NOMO-1 (cell line): ENCODE measurements around the gene ATP2C2.
"Not testable (repeated sequence)": the region's sequence is repeated elsewhere in the genome, so short reads cannot be mapped to it uniquely, and the experiment has no call there.

Source experiments
- DNase-seq, 2 experiments: peaks; one replicate each; lab custom pipeline; 2025; ENCODE audit not compliant: unreplicated experiment in 2 of 2; lab: John Stamatoyannopoulos, UW

The ATP2C2 gene, protein sequence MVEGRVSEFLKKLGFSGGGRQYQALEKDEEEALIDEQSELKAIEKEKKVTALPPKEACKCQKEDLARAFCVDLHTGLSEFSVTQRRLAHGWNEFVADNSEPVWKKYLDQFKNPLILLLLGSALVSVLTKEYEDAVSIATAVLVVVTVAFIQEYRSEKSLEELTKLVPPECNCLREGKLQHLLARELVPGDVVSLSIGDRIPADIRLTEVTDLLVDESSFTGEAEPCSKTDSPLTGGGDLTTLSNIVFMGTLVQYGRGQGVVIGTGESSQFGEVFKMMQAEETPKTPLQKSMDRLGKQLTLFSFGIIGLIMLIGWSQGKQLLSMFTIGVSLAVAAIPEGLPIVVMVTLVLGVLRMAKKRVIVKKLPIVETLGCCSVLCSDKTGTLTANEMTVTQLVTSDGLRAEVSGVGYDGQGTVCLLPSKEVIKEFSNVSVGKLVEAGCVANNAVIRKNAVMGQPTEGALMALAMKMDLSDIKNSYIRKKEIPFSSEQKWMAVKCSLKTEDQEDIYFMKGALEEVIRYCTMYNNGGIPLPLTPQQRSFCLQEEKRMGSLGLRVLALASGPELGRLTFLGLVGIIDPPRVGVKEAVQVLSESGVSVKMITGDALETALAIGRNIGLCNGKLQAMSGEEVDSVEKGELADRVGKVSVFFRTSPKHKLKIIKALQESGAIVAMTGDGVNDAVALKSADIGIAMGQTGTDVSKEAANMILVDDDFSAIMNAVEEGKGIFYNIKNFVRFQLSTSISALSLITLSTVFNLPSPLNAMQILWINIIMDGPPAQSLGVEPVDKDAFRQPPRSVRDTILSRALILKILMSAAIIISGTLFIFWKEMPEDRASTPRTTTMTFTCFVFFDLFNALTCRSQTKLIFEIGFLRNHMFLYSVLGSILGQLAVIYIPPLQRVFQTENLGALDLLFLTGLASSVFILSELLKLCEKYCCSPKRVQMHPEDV

DNA sequence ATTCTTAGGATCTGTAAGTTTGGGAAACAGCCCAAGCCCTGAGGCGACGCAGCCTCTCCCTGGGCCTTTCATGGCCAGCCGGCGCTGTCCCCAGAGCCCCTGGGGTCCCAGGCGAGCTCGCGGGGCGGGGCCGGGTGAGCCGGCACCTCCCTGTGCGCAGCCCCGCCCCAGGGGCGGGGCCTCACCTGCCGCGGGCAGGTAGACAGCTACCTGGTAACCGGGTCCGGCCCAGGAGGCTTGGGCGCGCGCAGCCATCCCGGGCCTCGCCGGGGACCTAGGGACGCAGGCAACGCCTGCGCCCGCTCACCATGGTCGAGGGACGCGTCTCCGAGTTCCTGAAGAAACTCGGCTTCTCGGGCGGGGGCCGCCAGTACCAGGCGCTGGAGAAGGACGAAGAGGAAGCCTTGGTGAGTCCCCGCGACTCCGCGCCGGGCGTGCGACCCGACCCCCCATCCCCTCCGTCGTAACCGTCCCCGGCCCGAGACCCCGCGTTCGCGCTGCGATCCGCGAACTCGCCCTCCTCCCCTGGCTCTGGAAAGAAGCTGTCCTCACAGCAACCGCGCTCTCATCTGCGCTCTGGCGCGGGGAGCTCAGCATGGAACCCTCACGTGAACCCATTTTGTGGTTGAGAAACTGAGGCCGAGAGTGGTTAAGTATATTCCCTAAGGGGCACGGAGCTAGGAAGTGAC, at the start of gene ATP2C2:
Gene ATP2C2, plus strand, starts transcription at position 231 of the 689 bp plus-strand sequence. Its CDS starts 78 bp downstream, at position 309.
- no peak for DNase-seq

DNA sequence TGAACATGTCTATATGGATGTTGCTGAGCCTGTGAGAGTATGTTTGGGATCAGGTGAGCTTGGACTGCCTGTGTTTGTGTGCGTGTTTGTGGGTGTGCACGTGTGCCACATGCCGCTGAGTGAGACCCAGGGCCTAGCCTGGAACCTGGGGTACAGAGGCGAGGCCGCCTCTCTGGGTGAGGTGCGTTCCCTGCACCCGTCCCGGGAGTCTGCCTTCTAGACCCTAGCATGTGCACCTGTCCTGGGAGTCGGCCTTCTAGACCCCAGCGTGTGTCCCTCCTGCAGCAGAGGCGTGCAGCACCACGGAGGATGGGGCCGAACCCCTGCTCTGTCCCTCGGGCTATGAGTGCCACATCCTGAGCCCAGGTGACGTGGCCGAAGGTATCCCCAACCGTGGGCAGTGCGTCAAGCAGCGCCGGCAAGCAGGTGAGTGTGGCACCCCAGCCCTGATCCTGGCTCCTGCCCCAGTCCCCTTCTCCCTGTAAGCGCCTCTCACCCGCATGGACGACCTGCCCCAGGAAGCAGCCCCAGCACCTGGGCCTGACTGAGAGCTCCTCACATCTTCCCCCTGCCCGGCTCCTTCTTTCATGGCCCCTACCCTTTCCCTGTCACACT, 49.1 kb upstream of the ATP2C2 start:
- DNase-seq, result no peak

DNA sequence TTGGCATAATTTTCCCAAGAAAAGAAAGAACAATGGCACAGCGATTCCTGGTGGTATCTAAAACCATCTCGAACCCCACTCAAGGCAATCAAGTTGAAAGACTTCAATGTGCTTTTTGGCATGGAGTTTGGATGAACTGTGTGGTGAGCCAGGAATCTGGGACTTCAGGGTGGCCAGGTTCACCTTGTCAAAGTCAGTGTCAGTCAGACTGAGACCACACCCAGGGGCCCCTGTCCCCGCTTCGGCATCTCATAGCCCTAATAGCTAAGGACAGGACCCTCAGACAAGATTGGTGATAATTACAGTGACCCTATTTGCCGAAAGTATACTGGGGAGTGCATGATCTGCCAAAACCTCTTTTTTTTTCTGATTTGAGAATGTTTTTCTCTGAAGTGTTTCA, 47.8 kb upstream of the ATP2C2 start:
- DNase-seq, result no peak

DNA sequence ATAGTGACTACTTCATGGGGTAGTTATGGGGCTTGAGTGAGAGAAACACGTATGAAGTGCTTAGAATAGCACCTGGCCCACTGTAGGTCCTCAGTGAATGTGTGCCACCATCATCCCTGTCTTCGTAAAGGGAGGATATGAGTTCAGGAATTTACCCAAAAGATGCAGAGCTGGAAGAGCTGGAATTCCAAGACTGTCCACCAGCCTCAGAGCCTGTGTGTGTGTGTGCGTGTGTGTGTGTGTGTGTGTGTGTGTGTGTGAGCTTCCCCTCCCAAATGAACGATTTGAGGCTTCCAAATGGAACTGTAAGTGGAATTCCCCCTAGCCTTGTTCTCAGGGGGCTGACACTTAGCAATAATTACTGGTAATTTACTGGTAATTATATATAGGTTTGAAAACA, 46.4 kb upstream of the ATP2C2 start:
- no peak for DNase-seq

DNA sequence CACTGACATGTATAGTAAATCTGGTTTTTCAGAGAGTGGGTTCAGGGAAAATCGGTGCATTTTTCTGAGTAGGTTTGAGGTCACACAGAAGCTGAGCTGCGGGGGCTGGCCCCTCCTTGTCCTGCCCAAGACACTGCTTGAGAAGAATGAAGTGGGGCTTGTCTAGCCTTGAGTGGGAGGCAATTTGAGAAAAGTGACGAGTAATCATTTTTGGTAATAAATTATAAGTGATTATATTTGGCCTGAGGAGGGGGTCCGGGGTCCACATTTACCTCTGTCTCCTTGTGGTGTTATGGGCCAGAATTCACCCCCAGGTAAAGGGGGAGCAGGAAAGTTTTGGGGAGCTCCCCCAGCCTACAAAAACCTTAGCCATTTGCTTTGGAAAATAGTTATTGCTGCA, 45.6 kb upstream of the ATP2C2 start:
- no peak for DNase-seq

DNA sequence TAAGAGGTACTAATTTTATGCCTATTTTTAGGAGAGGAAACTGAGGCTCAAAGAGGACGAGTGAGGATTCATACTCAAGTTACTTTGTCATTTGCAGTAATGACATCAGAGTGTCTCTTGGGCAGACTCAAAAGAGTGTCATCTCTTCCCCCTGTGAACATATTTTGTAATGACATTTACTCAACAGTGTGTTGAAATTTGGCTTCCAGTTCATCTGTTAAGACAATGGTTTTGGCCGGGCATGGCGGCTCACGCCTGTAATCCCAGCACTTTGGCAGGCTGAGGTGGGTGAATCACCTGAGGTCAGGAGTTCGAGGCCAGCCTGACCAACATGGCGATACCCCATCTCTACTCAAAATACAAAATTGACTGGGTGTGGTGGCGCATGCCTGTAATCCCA, 44.7 kb upstream of the ATP2C2 start:
- DNase-seq, result peak; percentile 29 to 46

DNA sequence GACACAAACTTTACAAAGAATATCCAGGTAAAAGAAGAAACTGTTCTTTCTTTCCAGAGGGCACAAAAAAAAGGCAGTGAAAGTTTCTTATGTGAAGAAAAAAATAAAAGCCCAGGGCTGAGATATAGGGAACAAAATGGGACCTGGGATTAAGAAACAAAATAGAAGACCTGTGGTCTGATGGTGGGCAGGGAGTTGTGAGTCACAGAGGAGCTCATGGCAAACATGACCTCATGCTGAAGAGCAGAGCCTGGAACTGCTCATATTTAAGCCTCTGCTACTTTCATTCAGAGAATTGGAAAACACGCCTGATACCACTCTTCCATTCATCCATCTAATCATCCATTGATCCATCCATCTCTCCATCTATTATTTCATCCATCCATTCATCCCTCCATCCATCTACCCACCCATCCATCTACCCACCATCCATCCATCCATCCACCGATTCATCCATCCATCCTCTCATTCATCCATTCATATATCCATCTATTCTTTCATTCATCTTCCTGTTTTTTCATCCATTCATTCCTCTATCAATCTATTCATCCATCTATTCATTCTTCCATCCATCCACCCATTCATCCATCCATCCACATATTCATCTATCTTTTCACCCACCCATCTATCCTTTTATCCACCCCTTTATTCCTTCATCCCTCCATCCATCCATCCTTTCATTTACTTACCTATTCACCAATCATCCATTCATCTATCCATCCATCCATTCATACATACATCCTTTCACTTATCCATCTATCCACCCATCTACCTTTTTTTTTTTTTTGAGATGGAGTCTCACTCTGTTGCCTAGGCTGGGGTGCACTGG, 43.7 kb upstream of the ATP2C2 start:
- DNase-seq, result no peak

DNA sequence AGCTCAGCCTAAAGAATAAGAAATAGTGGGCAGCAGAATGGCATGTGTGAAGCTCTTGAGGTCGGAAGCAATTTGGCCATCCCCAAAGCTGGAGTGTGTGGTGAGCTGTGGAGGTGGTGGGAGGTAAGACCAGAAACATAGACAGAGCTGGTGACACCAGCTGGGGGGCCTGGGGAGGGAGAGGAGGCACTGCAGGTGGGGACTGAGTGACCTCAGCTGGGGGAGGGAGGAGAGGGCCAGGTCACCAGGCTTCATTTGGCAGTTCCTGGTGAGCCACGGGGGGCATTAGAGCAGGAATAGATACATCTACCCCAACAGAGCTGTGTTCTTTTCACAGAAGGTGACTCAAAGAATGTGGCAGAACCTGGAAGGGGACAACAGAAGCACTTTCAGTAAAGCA, 41.8 kb upstream of the ATP2C2 start:
- DNase-seq, result no peak

DNA sequence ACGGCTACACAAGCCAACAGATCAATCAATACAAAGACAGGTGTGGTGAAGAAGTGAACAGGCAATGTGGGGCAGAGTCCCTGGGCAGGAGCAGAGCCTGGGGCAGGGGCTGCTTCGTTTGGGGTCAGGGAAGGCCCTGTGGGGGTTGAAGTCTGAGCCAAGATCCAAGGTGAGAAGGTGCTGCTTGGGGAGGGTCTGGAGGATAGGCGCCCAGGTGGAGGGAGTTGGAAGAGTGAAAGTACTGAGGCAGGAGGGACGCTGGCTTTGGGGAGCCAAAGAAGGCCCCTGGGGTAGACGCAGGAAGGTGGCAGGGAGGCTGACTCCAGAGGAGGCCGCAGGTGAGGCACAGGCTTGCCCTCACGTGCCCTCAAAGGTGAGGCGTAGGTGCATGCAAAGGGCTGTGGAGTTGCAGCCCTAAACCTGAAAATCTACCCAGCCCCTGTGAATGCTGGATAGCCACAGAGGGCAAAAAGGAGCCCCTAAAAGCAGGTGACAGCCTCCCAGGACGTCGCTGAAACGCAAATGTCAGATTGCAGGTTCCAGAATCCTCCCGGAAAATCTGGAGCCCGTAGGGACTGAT, 40.3 kb upstream of the ATP2C2 start:
- DNase-seq, result no peak

DNA sequence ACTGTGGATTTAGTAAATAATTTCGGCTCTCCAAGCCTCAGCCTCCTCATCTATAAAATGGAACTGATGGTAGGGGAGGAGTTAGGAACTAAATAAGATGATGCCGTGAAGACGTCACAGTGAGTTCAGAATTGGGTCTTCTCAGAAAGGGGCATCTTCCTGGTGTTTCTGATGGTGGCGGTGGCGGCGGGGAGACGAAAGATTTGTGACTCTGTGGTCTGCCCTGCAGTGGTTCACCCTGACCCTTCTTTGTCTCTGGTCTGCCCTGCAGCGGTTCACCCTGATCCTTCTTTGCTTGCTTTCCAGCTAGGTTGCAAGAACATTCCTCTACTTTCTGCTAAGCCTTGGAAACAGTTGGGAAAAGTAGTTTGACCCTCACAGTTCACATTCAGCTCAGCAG, 39.3 kb upstream of the ATP2C2 start:
- no peak for DNase-seq

DNA sequence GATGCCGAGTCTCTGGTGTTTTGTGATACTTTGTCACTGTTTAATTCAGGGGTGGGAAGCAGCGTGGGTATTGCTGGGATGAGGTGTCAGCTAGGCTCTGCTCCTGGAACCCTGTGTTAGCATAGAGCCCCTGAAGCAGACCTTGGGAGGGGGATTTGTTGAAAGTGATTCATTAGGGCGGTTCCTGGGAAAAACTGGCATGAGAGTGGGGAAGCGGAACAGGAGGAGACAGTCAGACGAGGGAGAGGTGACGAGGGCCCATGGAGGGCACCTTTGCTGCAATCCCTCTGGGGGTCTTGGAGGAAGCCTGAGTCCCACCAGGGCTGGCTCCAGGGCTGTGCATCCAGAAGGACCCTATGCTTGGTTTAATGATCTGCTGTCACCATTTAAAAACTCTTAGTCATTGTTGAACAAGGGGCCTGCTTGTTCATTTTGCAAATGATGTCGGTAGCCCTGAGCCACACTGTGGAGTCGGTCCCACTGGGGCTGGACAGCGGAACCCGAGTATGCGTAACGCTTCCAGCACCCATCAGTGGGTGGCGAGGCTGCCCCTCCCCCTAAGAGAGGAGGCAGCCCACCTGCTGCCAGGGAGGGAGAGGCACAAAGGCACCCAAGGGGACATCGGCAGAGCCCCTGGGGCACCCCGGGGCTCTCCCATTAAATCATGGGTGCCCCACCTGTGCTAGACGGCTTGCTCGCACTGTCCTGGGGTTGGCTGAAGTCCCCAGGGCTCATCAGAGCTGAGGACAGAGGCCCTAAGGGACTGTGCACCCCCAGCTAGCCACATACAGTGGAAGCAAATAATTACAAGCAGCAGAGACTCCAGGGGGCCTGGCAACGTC, 38.3 kb upstream of the ATP2C2 start:
- no peak for DNase-seq

DNA sequence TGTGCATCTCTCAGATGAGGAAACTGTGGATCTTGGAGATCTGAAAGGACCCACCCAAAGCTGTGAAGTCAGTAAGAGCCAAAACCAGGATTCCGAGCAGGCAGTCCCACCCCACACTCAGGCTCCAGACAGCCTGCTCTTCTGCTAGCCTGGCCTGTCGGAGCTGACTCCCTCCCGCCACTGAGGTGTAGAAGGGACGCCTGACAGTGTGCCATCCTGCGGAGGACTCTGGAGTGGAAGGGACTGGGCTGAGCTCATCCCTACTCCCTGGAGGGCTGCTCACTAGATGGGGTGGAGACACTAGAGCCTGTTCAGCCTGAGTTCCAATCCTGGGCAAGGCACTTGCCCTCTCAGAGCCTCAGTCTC, 37.7 kb upstream of the ATP2C2 start:
- no peak for DNase-seq

DNA sequence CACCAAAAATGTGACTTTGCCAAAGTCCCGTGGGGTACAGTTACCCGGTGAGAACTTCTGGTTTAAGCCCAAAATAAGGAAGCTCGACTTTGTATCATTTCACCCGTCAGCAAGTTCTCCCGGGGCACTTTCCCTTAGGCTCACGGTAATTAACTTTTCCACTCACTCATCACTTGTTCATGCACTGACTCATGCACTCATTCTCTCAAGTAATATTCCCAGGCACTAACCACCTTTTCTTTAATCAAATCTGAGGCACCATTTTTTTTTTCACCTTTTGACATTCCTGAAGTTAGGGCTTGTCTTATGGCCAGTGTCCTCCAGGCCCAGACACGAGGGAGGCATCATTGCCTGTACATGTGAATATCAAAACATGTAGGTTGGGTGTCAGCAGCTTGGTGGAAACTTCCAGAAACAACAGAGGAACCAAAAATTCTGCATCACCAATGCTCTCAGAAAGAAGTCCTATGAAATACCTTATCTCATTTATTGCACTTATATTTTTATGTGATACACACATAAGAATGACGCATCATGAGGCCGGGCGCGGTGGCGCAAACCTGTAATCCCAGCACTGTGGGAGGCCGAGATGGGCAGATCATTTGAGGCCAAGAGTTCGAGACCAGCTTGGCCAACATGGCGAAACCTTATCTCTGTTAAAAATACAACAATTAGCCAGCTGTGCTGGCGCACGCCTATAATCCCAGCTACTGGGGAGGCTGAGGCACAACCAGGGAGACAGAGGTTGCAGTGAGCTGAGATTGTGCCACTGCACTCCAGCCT, 36.1 kb upstream of the ATP2C2 start:
- DNase-seq, result no peak

DNA sequence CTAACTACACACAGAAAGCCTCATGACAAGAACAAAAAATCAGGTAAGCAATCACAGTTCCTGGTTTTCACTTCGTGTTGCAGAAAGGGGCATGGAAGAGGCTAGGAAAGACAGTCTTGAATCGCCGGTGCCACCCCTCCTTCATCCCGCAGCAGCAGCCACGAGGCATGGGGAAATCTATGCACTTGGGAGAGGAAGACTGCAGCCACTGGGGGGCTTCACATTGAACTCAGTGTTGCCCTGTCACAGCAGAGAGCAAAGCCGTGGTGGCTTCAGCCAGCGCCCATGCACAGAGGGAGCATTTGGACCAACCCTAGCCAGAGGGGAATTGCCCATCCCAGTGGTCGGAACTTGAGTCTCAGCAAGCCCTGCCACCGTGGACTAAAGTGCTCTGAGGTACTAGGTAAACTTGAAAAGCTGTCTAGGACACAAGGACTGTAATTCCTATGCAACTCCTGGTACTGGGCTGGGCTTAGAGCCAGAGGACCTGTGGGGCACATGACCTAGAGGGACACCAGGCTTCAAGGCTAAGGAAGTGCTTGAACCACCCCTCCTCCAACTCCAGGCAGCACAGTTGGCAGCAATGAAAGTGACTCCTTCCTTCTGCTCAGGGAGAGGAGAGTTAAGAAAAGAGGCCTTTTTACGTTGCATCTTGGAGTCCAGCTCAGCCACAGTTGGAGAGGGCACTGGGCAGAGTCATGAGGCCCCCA, 35.2 kb upstream of the ATP2C2 start:
- DNase-seq, result no peak

DNA sequence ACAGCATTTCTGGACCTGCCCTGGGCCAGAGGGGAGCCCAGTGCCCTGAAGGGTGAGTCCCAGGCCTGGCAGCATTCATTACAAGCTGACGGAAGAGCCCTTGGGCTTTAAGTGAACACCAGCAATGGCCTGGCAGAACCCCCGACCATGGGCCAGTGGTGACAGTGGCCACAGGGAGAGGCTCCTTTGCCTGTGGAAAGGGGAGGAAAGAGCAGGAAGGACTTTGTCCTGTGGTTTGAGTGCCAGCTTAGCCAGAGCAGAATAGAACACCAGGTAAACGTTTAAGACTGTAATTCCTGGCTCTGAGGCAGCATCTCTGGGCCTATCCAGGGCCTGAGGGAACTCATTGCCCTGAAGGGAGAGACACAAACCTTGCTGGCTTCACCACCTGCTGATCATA, 34.3 kb upstream of the ATP2C2 start:
- DNase-seq, result no peak

DNA sequence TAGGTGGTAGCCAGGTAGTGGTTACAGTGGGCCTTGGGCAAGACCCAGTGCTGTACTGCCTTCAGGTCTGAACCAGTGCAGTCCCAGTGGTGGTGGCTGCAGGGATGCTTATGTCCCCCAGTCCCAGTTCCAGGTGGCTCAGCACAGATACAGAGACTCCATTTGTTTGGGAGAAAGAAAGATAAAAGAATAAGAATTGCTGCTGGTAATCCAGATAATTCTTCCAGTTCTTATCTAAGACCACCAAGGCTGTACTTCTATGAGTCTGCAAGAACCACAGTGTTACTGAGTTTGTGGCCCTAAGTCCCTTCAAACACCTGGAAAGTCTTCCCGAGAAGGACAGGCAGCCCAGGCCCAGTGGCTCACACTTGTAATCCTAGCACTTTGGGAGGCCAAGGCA, 33.9 kb upstream of the ATP2C2 start:
- DNase-seq, result no peak

DNA sequence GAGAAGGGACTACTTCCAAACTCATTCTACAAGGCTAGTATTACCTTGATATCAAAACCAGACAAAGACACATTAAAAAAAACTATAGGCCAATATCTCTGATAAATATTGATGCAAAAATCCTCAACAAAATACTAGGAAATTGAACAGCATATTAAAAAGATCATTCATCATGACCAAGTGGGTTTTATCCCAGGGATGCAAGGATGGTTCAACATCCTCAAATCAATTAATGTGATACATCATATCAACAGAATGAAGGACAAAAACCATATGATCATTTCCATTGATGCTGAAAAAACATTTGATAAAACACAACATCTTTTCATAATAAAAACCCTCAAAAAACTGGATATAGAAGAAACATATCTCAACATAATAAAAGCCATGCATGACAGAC, 31.1 kb upstream of the ATP2C2 start:
- DNase-seq, result not testable (repeated sequence)
